ENCODE data around the gene ITIH1.

The ITIH1 gene

DNA sequence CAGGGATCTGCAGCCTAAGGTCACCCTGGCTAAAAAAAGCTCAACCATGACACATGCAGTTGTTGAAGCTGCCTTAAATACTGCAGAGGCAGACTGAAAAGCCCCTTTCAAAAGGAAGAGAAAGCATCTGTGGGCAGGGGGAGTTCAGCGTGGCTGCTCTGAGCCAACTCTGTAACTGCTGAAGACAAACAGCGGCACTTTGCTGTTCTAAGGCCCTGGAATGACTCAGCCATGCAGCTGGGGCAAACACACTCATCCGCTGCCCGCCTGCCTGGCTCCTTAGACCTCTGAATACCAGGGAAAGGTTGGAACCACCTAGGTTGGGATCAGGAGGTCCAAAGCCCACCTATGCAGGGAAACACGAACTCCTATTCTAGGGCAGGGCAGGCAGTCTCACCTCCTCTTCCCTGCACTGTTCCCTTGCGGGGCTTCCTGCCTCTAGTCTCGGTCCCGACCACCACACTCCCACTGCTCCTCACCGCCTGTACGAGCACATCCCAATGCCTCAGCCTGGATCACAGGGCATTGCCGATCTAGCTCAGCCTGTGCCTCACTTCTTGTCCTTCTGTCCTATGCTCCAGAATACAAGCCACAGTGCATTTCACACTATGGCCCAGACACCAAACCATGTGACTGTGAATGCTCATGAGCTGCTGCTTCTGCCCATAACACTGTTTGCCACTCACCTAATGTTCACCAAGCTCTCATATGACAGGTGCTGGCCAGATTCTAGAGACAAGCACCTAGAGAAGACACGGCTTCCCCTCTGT lies 64.0 kb downstream of the ITIH1 start:
- no peak for DNase-seq (ENCODE audit: low read depth in 2 of 2)
